ENCODE results near the gene GPX2.

- TF ChIP-seq CTCF (IDR thresholded peaks at IDR 0.05; ENCODE audit: insufficient read depth, low read length) (no peak), REST (IDR thresholded peaks at IDR 0.05; ENCODE audit: insufficient replicate concordance, low read depth) (no peak), GABPA (IDR thresholded peaks at IDR 0.05; ENCODE audit: low read depth) (no peak)
Observed at GRCh38 chr14:64940336-64940910, 2.1 kb downstream of the GPX2 start.

Measured in HL-60 (cell line).